Measurements from ENCODE around the gene FBXO17. TPM values are rescaled to one million over a fixed set of nuclear protein-coding genes. Genes with fewer than 3 reads are reported as not detected.
A peak's percentile ranks its signal among the peaks of the same experiment; 100 is the strongest.

Gene FBXO17
- total RNA-seq, 1 experiment from 2014 or later = not detected

GRCh38 chr19:38956264-38956663, 19.3 kb downstream of the FBXO17 start:
- no peak overlapping the region for H3K27ac ChIP-seq (ENCODE audit: low read length)
- H3K79me2 ChIP-seq (ENCODE audit: low read length) = no peaks in the 10 kb centered on the region
- H4K20me1 ChIP-seq (ENCODE audit: insufficient read depth, low read depth, low read length) = no peaks in the 10 kb centered on the region
- no peaks in the 10 kb centered on the region for H3K4me1 ChIP-seq (ENCODE audit: low read length)
- no peaks in the 10 kb centered on the region for H3K27me3 ChIP-seq (ENCODE audit: low read length)
- H2AFZ ChIP-seq (ENCODE audit: low read length) = no peak overlapping the region
- H3K9me3 ChIP-seq (ENCODE audit: low read length) = no peaks in the 10 kb centered on the region
- no peak for DNase-seq
- H3K36me3 ChIP-seq (ENCODE audit: insufficient read depth, low read length) = no peaks in the 10 kb centered on the region
- no peak overlapping the region for H3K9ac ChIP-seq (ENCODE audit: low read length)
- H3K9me2 ChIP-seq (replicated peaks; ENCODE audit: insufficient read depth, low read length) = no peaks in the 10 kb centered on the region
- no peak overlapping the region for H3K4me3 ChIP-seq (ENCODE audit: low read length)
- H3K4me2 ChIP-seq (ENCODE audit: low read depth, low read length, poor library complexity, severe bottlenecking) = no peak overlapping the region

- no peak overlapping the region for H2AFZ ChIP-seq (ENCODE audit: low read length)
- no peaks in the 10 kb centered on the region for H3K9me2 ChIP-seq (replicated peaks; ENCODE audit: insufficient read depth, low read length)
- H3K9ac ChIP-seq (ENCODE audit: low read length) = no peak overlapping the region
- H3K9me3 ChIP-seq (ENCODE audit: low read length) = no peaks in the 10 kb centered on the region
- no peaks in the 10 kb centered on the region for H4K20me1 ChIP-seq (ENCODE audit: insufficient read depth, low read depth, low read length)
- no peaks in the 10 kb centered on the region for H3K36me3 ChIP-seq (ENCODE audit: insufficient read depth, low read length)
- no peak overlapping the region for H3K4me3 ChIP-seq (ENCODE audit: low read length)
- no peak overlapping the region for H3K27ac ChIP-seq (ENCODE audit: low read length)
- H3K79me2 ChIP-seq (ENCODE audit: low read length) = no peaks in the 10 kb centered on the region
- no peak for DNase-seq
- H3K4me1 ChIP-seq (ENCODE audit: low read length) = no peaks in the 10 kb centered on the region
- no peaks in the 10 kb centered on the region for H3K27me3 ChIP-seq (ENCODE audit: low read length)
- H3K4me2 ChIP-seq (ENCODE audit: low read depth, low read length, poor library complexity, severe bottlenecking) = no peak overlapping the region
These were observed 21.9 kb downstream of the FBXO17 start for GRCh38 chr19:38953677-38954076.

GRCh38 chr19:38952395-38953165, 23.0 kb downstream of the FBXO17 start:
- Histone ChIP-seq H3K4me1 (ENCODE audit: low read length) (no peaks in the 10 kb centered on the region), H2AFZ (ENCODE audit: low read length) (no peak overlapping the region), H3K27ac (ENCODE audit: low read length) (no peak overlapping the region), H3K36me3 (ENCODE audit: insufficient read depth, low read length) (no peaks in the 10 kb centered on the region), H3K27me3 (ENCODE audit: low read length) (no peaks in the 10 kb centered on the region), H3K4me3 (ENCODE audit: low read length) (no peak overlapping the region), H3K4me2 (ENCODE audit: low read depth, low read length, poor library complexity, severe bottlenecking) (no peak overlapping the region), H3K79me2 (ENCODE audit: low read length) (no peaks in the 10 kb centered on the region), H3K9ac (ENCODE audit: low read length) (no peak overlapping the region), H3K9me3 (ENCODE audit: low read length) (no peaks in the 10 kb centered on the region), H4K20me1 (ENCODE audit: insufficient read depth, low read depth, low read length) (no peaks in the 10 kb centered on the region), H3K9me2 (replicated peaks; ENCODE audit: insufficient read depth, low read length) (no peaks in the 10 kb centered on the region)
- DNase-seq = peak; percentile 88

GRCh38 chr19:38951187-38951586, 24.4 kb downstream of the FBXO17 start:
- Histone ChIP-seq H3K4me3 (ENCODE audit: low read length) (no peak overlapping the region), H3K9me2 (replicated peaks; ENCODE audit: insufficient read depth, low read length) (no peaks in the 10 kb centered on the region), H3K27me3 (ENCODE audit: low read length) (no peaks in the 10 kb centered on the region), H2AFZ (ENCODE audit: low read length) (no peak overlapping the region), H3K79me2 (ENCODE audit: low read length) (no peaks in the 10 kb centered on the region), H3K27ac (ENCODE audit: low read length) (no peak overlapping the region), H4K20me1 (ENCODE audit: insufficient read depth, low read depth, low read length) (no peaks in the 10 kb centered on the region), H3K9me3 (ENCODE audit: low read length) (no peaks in the 10 kb centered on the region), H3K9ac (ENCODE audit: low read length) (no peak overlapping the region), H3K4me1 (ENCODE audit: low read length) (no peaks in the 10 kb centered on the region), H3K36me3 (ENCODE audit: insufficient read depth, low read length) (no peaks in the 10 kb centered on the region), H3K4me2 (ENCODE audit: low read depth, low read length, poor library complexity, severe bottlenecking) (no peak overlapping the region)
- no peak for DNase-seq

- no peak for DNase-seq
- Histone ChIP-seq H3K9me3 (ENCODE audit: low read length) (no peaks in the 10 kb centered on the region), H3K9ac (ENCODE audit: low read length) (no peak overlapping the region), H3K79me2 (ENCODE audit: low read length) (no peaks in the 10 kb centered on the region), H3K9me2 (replicated peaks; ENCODE audit: insufficient read depth, low read length) (no peaks in the 10 kb centered on the region), H3K27me3 (ENCODE audit: low read length) (no peaks in the 10 kb centered on the region), H2AFZ (ENCODE audit: low read length) (no peak overlapping the region), H3K4me1 (ENCODE audit: low read length) (no peaks in the 10 kb centered on the region), H3K36me3 (ENCODE audit: insufficient read depth, low read length) (no peaks in the 10 kb centered on the region), H3K4me2 (ENCODE audit: low read depth, low read length, poor library complexity, severe bottlenecking) (no peak overlapping the region), H3K4me3 (ENCODE audit: low read length) (no peak overlapping the region), H3K27ac (ENCODE audit: low read length) (no peak overlapping the region), H4K20me1 (ENCODE audit: insufficient read depth, low read depth, low read length) (no peaks in the 10 kb centered on the region)
These were observed 25.8 kb downstream of the FBXO17 start for GRCh38 chr19:38949580-38950367.

GRCh38 chr19:38946229-38947010, 29.1 kb downstream of the FBXO17 start:
- Histone ChIP-seq H3K4me1 (ENCODE audit: low read length) (no peaks in the 10 kb centered on the region), H3K9me3 (ENCODE audit: low read length) (no peaks in the 10 kb centered on the region), H3K4me3 (ENCODE audit: low read length) (no peak overlapping the region), H3K9me2 (replicated peaks; ENCODE audit: insufficient read depth, low read length) (no peaks in the 10 kb centered on the region), H3K36me3 (ENCODE audit: insufficient read depth, low read length) (no peaks in the 10 kb centered on the region), H3K27me3 (ENCODE audit: low read length) (no peaks in the 10 kb centered on the region), H3K27ac (ENCODE audit: low read length) (no peak overlapping the region), H2AFZ (ENCODE audit: low read length) (no peak overlapping the region), H4K20me1 (ENCODE audit: insufficient read depth, low read depth, low read length) (no peaks in the 10 kb centered on the region), H3K9ac (ENCODE audit: low read length) (no peak overlapping the region), H3K79me2 (ENCODE audit: low read length) (no peaks in the 10 kb centered on the region), H3K4me2 (ENCODE audit: low read depth, low read length, poor library complexity, severe bottlenecking) (no peak overlapping the region)
- DNase-seq = no peak

- H3K9ac ChIP-seq (ENCODE audit: low read length) = no peak overlapping the region
- no peaks in the 10 kb centered on the region for H3K27me3 ChIP-seq (ENCODE audit: low read length)
- H4K20me1 ChIP-seq (ENCODE audit: insufficient read depth, low read depth, low read length) = no peaks in the 10 kb centered on the region
- no peaks in the 10 kb centered on the region for H3K9me2 ChIP-seq (replicated peaks; ENCODE audit: insufficient read depth, low read length)
- H3K4me2 ChIP-seq (ENCODE audit: low read depth, low read length, poor library complexity, severe bottlenecking) = no peak overlapping the region
- H3K4me1 ChIP-seq (ENCODE audit: low read length) = no peaks in the 10 kb centered on the region
- no peaks in the 10 kb centered on the region for H3K9me3 ChIP-seq (ENCODE audit: low read length)
- no peaks in the 10 kb centered on the region for H3K79me2 ChIP-seq (ENCODE audit: low read length)
- H3K36me3 ChIP-seq (ENCODE audit: insufficient read depth, low read length) = no peaks in the 10 kb centered on the region
- no peak overlapping the region for H3K27ac ChIP-seq (ENCODE audit: low read length)
- H2AFZ ChIP-seq (ENCODE audit: low read length) = no peak overlapping the region
- H3K4me3 ChIP-seq (ENCODE audit: low read length) = no peak overlapping the region
- peak; percentile 71 for DNase-seq
These were observed 29.8 kb downstream of the FBXO17 start for GRCh38 chr19:38945562-38946228.
